Measurements from ENCODE around the gene DUSP8.

Gene DUSP8

DNA sequence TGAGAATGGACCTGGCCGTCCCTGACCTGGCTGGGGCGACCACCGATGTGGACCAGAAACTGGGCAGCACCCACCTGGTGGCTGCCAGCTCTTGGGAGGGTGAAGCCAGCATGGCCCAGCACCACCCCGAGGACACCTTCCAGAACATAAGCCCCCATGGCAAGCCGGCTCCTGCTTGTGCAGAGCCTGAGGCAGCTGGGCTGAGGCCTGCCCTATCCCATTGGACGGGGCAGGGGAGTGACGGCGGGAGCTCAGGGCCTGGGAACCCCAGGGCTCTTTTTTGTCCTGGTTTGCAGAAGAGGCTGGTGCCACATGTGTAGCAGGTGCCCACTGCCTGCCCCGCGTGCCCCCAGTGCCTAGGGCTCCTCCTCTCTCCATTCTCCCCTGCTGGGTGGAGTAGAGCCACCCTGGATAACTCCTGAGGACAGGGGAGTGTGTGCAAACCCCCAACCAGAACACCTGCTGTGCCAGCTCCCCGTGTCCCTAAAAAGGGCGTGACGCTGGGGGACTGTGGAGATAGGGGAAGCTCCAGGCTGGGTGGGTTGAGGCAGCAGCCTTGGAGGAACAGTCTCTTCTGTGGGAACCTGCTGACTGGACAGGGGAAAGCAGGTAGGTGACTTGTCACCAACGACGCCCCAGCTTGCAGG, 11.9 kb downstream of the DUSP8 start:
- H2AFZ ChIP-seq (ENCODE audit: low read length) = no peak overlapping the region
- H3K9me2 ChIP-seq (replicated peaks; ENCODE audit: low read depth, low read length) = no peaks in the 10 kb centered on the region
- H3K4me1 ChIP-seq (ENCODE audit: insufficient read depth, low read length, poor library complexity, severe bottlenecking) = no peaks in the 10 kb centered on the region
- H3K36me3 ChIP-seq (ENCODE audit: insufficient read depth, low read length) = no peaks in the 10 kb centered on the region
- no peak overlapping the region for H3K4me2 ChIP-seq (ENCODE audit: low read depth, low read length, poor library complexity, severe bottlenecking)
- H3K9ac ChIP-seq (ENCODE audit: low read depth, low read length, poor library complexity, severe bottlenecking) = no peak overlapping the region
- no peak for TF ChIP-seq EZH2phosphoT487 (IDR thresholded peaks at IDR 0.05; ENCODE audit: borderline replicate concordance)
- TF ChIP-seq, protein P1, sequence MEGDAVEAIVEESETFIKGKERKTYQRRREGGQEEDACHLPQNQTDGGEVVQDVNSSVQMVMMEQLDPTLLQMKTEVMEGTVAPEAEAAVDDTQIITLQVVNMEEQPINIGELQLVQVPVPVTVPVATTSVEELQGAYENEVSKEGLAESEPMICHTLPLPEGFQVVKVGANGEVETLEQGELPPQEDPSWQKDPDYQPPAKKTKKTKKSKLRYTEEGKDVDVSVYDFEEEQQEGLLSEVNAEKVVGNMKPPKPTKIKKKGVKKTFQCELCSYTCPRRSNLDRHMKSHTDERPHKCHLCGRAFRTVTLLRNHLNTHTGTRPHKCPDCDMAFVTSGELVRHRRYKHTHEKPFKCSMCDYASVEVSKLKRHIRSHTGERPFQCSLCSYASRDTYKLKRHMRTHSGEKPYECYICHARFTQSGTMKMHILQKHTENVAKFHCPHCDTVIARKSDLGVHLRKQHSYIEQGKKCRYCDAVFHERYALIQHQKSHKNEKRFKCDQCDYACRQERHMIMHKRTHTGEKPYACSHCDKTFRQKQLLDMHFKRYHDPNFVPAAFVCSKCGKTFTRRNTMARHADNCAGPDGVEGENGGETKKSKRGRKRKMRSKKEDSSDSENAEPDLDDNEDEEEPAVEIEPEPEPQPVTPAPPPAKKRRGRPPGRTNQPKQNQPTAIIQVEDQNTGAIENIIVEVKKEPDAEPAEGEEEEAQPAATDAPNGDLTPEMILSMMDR (conservative IDR thresholded peaks at IDR 0.05; ENCODE audit: low read length) = no peak
- no peaks in the 10 kb centered on the region for H4K20me1 ChIP-seq (ENCODE audit: insufficient read depth, low read length, poor library complexity, severe bottlenecking)
- H3K4me3 ChIP-seq (ENCODE audit: low read length, poor library complexity, severe bottlenecking) = no peak overlapping the region
- H3F3A ChIP-seq (ENCODE audit: low read depth) = no peaks in the 10 kb centered on the region
- no peaks in the 10 kb centered on the region for H3K27me3 ChIP-seq (ENCODE audit: insufficient read depth, low read length, poor library complexity, severe bottlenecking)
- no peaks in the 10 kb centered on the region for H3K9me3 ChIP-seq (ENCODE audit: insufficient read depth, low read depth, low read length)
- no peaks in the 10 kb centered on the region for H3K79me2 ChIP-seq (ENCODE audit: insufficient read depth, low read length)

DNA sequence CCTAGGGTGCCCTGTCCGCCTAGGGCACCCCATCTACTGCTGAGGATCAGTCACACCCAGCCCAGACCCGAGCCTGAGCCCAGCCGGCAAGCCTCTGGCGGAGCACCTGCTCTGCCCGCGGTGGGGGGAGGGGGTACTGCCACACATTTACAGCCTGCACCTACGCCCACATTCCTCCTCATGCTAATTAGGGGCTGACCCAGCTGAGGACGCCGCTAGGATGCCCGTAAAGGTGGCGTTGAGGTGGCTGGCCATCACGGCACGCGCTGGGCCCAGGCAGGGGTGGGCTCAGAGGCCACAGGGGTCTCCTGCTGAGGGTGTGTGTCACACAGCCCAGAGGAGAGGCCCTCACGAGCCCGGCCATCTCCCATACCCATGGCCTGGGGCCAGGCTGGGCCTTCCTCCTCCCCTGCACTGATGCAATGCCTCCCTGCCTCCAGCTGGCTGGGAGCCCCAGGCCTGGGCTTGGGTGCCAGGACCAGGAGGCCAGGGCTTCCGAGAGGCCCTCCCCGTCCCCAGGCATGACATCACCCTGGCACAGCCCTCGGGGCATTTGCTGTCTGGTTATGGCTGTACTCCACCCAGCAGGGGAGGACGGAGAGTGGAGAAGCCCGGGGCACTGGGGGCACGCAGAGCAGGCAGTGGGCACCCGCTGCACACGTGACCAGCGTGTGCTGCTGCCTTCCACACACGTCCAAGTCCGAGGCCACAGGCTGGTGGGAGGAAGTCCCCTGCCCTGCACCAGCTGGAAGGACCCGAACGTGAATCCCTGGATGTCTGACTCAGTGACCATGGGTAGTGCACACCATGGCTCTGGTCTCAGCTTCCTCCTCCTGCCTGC, 12.7 kb downstream of the DUSP8 start:
- H3K27me3 ChIP-seq (ENCODE audit: insufficient read depth, low read length, poor library complexity, severe bottlenecking) = no peaks in the 10 kb centered on the region
- H3K4me2 ChIP-seq (ENCODE audit: low read depth, low read length, poor library complexity, severe bottlenecking) = no peak overlapping the region
- H3K9me2 ChIP-seq (replicated peaks; ENCODE audit: low read depth, low read length) = no peaks in the 10 kb centered on the region
- no peak overlapping the region for H3K4me3 ChIP-seq (ENCODE audit: low read length, poor library complexity, severe bottlenecking)
- no peaks in the 10 kb centered on the region for H3K36me3 ChIP-seq (ENCODE audit: insufficient read depth, low read length)
- H2AFZ ChIP-seq (ENCODE audit: low read length) = no peak overlapping the region
- no peaks in the 10 kb centered on the region for H3K4me1 ChIP-seq (ENCODE audit: insufficient read depth, low read length, poor library complexity, severe bottlenecking)
- TF ChIP-seq, protein P1 (conservative IDR thresholded peaks at IDR 0.05; ENCODE audit: low read length) = no peak
- no peaks in the 10 kb centered on the region for H3K79me2 ChIP-seq (ENCODE audit: insufficient read depth, low read length)
- no peaks in the 10 kb centered on the region for H3F3A ChIP-seq (ENCODE audit: low read depth)
- no peaks in the 10 kb centered on the region for H3K9me3 ChIP-seq (ENCODE audit: insufficient read depth, low read depth, low read length)
- H4K20me1 ChIP-seq (ENCODE audit: insufficient read depth, low read length, poor library complexity, severe bottlenecking) = no peaks in the 10 kb centered on the region
- H3K9ac ChIP-seq (ENCODE audit: low read depth, low read length, poor library complexity, severe bottlenecking) = no peak overlapping the region

DNA sequence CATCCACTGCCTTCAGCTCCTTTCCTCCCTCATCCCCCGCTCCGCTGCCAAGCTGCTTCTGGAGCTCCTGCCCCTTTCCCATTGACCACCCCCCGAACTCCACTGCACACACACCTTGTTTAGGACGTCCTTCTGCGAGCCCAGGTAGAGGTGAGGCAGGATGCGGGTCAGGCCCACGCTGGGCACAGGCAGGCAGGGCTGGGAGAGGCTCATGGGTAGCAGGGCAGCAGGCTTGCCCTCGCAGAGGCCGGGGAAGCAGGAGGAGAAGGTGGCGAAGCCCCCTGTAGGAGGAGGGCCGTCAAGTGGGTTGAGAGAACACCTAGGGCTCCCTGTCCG, 13.3 kb downstream of the DUSP8 start:
- TF ChIP-seq EZH2phosphoT487 (IDR thresholded peaks at IDR 0.05; ENCODE audit: borderline replicate concordance) = no peak
- TF ChIP-seq, protein P1 (conservative IDR thresholded peaks at IDR 0.05; ENCODE audit: low read length) = no peak
- Histone ChIP-seq H3K27me3 (ENCODE audit: insufficient read depth, low read length, poor library complexity, severe bottlenecking) (no peaks in the 10 kb centered on the region), H3K4me1 (ENCODE audit: insufficient read depth, low read length, poor library complexity, severe bottlenecking) (no peaks in the 10 kb centered on the region), H3K36me3 (ENCODE audit: insufficient read depth, low read length) (no peaks in the 10 kb centered on the region), H3K79me2 (ENCODE audit: insufficient read depth, low read length) (no peaks in the 10 kb centered on the region), H3K9me2 (replicated peaks; ENCODE audit: low read depth, low read length) (no peaks in the 10 kb centered on the region), H2AFZ (ENCODE audit: low read length) (no peak overlapping the region), H4K20me1 (ENCODE audit: insufficient read depth, low read length, poor library complexity, severe bottlenecking) (no peaks in the 10 kb centered on the region), H3K4me2 (ENCODE audit: low read depth, low read length, poor library complexity, severe bottlenecking) (no peak overlapping the region), H3K9ac (ENCODE audit: low read depth, low read length, poor library complexity, severe bottlenecking) (no peak overlapping the region), H3K4me3 (ENCODE audit: low read length, poor library complexity, severe bottlenecking) (no peak overlapping the region), H3K9me3 (ENCODE audit: insufficient read depth, low read depth, low read length) (no peaks in the 10 kb centered on the region), H3F3A (ENCODE audit: low read depth) (no peaks in the 10 kb centered on the region)
